ENCODE data around the gene C21orf58. TPM values are rescaled to one million over a fixed set of nuclear protein-coding genes. Genes with fewer than 3 reads are reported as not detected.

The C21orf58 gene
- total RNA-seq, 1 experiment from 2014 or later, result 10.8 TPM

- no peaks in the 10 kb centered on the region for H3K9me3 ChIP-seq (ENCODE audit: control insufficient read depth in 1 of 2, insufficient read depth in 1 of 2, low read depth in 1 of 2, low read length in 2 of 2)
- H4K20me1 ChIP-seq (ENCODE audit: insufficient read depth), result no peaks in the 10 kb centered on the region
- DNase-seq (ENCODE audit: low read depth, low spot score) (no peak), ATAC-seq (no peak)
- no peak for TF ChIP-seq SIN3A (IDR thresholded peaks at IDR 0.05; ENCODE audit: low read depth)
- no peak for TF ChIP-seq SP1 (IDR thresholded peaks at IDR 0.05; ENCODE audit: low read depth)
- no peak for TF ChIP-seq RAD21 (IDR thresholded peaks at IDR 0.05; ENCODE audit: low read depth)
- no peak for TF ChIP-seq POLR2A (IDR thresholded peaks at IDR 0.05; ENCODE audit: borderline replicate concordance, extremely low read depth, insufficient read depth, insufficient read length)
- no peak for TF ChIP-seq CBX3 (IDR thresholded peaks at IDR 0.05; ENCODE audit: low read depth)
- TF ChIP-seq ZBTB33 (IDR thresholded peaks at IDR 0.05; ENCODE audit: extremely low read depth, insufficient replicate concordance, low read length), result no peak
- no peaks in the 10 kb centered on the region for H3K27me3 ChIP-seq (ENCODE audit: insufficient read depth, low read length)
- H3K36me3 ChIP-seq (ENCODE audit: control insufficient read depth in 1 of 2, insufficient read depth in 2 of 2, low read length in 2 of 2), result peaks cover 68 to 72% of the 10 kb centered on the region in 2 experiments
- H3K4me2 ChIP-seq (ENCODE audit: low read length), result no peak overlapping the region
- H3K9me2 ChIP-seq (ENCODE audit: insufficient read depth), result no peaks in the 10 kb centered on the region
- ChIA-PET POLR2A (no interaction called here), RAD21 (ENCODE audit: low non-redundant PET in 1 of 2, low total read pairs in 2 of 2, uncharacterized antibody in 2 of 2, unreplicated experiment in 2 of 2) (no interaction called here), CTCF (no interaction called here)
- no peak overlapping the region for H3K27ac ChIP-seq (ENCODE audit: low read depth, low read length)
- no peak overlapping the region for H2AFZ ChIP-seq (ENCODE audit: low read depth, low read length, poor library complexity, severe bottlenecking)
- no peak overlapping the region for H3K4me3 ChIP-seq (replicated peaks in 1 of 2; ENCODE audit: low read depth in 1 of 2, low read length in 2 of 2)
- H3K9ac ChIP-seq (ENCODE audit: low read length), result no peak overlapping the region
- no TSS peak for BruUV-seq (replicated peaks)
- intact Hi-C loops (cut with micrococcal nuclease), result no loop called here
- no peaks in the 10 kb centered on the region for H3K4me1 ChIP-seq (ENCODE audit: control insufficient read depth in 1 of 2, insufficient read depth in 2 of 2, low read length in 2 of 2)
- H3K79me2 ChIP-seq (ENCODE audit: insufficient read depth, low read length), result peaks cover 40% of the 10 kb centered on the region
Measured at GRCh38 chr21:46274797-46275390, 48.8 kb downstream of the C21orf58 start.

GRCh38 chr21:46273341-46273740, 50.3 kb downstream of the C21orf58 start:
- TF ChIP-seq FOSL1 (IDR thresholded peaks at IDR 0.05; ENCODE audit: low read depth) (no peak), ZFX (IDR thresholded peaks at IDR 0.05) (no peak), ZNF274 (IDR thresholded peaks at IDR 0.05; ENCODE audit: low read depth, low read length) (no peak), POLR2A (IDR thresholded peaks at IDR 0.05; ENCODE audit: borderline replicate concordance, extremely low read depth, insufficient read depth, insufficient read length) (no peak), EZH2phosphoT487 (IDR thresholded peaks at IDR 0.05; ENCODE audit: borderline replicate concordance) (no peak), CBX3 (IDR thresholded peaks at IDR 0.05; ENCODE audit: low read depth) (no peak), REST (IDR thresholded peaks at IDR 0.05; ENCODE audit: low read depth) (no peak)
- no peak overlapping the region for H3K27ac ChIP-seq (ENCODE audit: low read depth, low read length)
- DNase-seq (ENCODE audit: low read depth, low spot score) (no peak), ATAC-seq (no peak)
- POLR2A ChIA-PET, result no interaction called here
- no peaks in the 10 kb centered on the region for H4K20me1 ChIP-seq (ENCODE audit: insufficient read depth)
- H3K9ac ChIP-seq (ENCODE audit: low read length), result no peak overlapping the region
- H2AFZ ChIP-seq (ENCODE audit: low read depth, low read length, poor library complexity, severe bottlenecking), result no peak overlapping the region
- H3K9me2 ChIP-seq (ENCODE audit: insufficient read depth), result no peaks in the 10 kb centered on the region
- CTCF ChIA-PET, result no interaction called here
- H3K9me3 ChIP-seq (ENCODE audit: control insufficient read depth in 1 of 2, insufficient read depth in 1 of 2, low read depth in 1 of 2, low read length in 2 of 2), result no peaks in the 10 kb centered on the region
- no peak overlapping the region for H3K4me2 ChIP-seq (ENCODE audit: low read length)
- RAD21 ChIA-PET (ENCODE audit: low non-redundant PET in 1 of 2, low total read pairs in 2 of 2, uncharacterized antibody in 2 of 2, unreplicated experiment in 2 of 2), result no interaction called here
- no peak overlapping the region for H3K4me3 ChIP-seq (replicated peaks in 1 of 2; ENCODE audit: low read depth in 1 of 2, low read length in 2 of 2)
- no peaks in the 10 kb centered on the region for H3K4me1 ChIP-seq (ENCODE audit: control insufficient read depth in 1 of 2, insufficient read depth in 2 of 2, low read length in 2 of 2)
- no peaks in the 10 kb centered on the region for H3K27me3 ChIP-seq (ENCODE audit: insufficient read depth, low read length)
- intact Hi-C loops (cut with micrococcal nuclease), result no loop called here
- peaks cover 62 to 72% of the 10 kb centered on the region in 2 experiments for H3K36me3 ChIP-seq (ENCODE audit: control insufficient read depth in 1 of 2, insufficient read depth in 2 of 2, low read length in 2 of 2)
- no TSS peak for BruUV-seq (replicated peaks)
- H3K79me2 ChIP-seq (ENCODE audit: insufficient read depth, low read length), result peaks cover 31% of the 10 kb centered on the region
